HFFc6 (cell line): ENCODE results near the gene C2CD3. TPM values are rescaled to one million over a fixed set of nuclear protein-coding genes. Genes with fewer than 3 reads are reported as not detected.

ENCODE experiments used
- DNase-seq: peaks from one replicate; pipeline ENCODE4 v3.0.0-alpha.2; 2018
- H3K27ac Mint-ChIP-seq: 2 replicates; pipeline ENCODE4 v1.8.0; 2020; ENCODE audit warnings: mild to moderate bottlenecking, mixed read lengths
- H3K27me3 Mint-ChIP-seq: 2 replicates; pipeline ENCODE4 v1.8.0; 2021; ENCODE audit warnings: mild to moderate bottlenecking, moderate library complexity, mixed read lengths; ENCODE audit not compliant: insufficient read depth
- H3K36me3 Mint-ChIP-seq: 2 replicates; pipeline ENCODE4 v1.8.0; 2021; ENCODE audit warnings: low read depth, mixed read lengths
- H3K4me1 Mint-ChIP-seq: 2 replicates; pipeline ENCODE4 v1.8.0; 2020; ENCODE audit warnings: low read depth, mixed read lengths
- H3K4me3 Mint-ChIP-seq: 2 replicates; pipeline ENCODE4 v1.8.0; 2020; ENCODE audit warnings: mild to moderate bottlenecking, moderate library complexity, mixed read lengths
- H3K9me3 Mint-ChIP-seq: 2 replicates; pipeline ENCODE4 v1.8.0; 2020; ENCODE audit warnings: mild to moderate bottlenecking, mixed read lengths
- CTCF ChIP-seq: fragments of 200-600 bp; sonication (generic); IDR thresholded peaks from 2 replicates; pipeline ENCODE4 v1.5.0; 2021; ENCODE audit warnings: antibody characterized with exemption, mild to moderate bottlenecking
- total RNA-seq, 6 experiments: library from RNA; stranded (reverse); fragmentation: NEBNext Ultra II Directional; extraction: Animal tissue kit (Norgen Biotek cat#: 25700); gene quantifications; 2 replicates in 1 of 6; 3 replicates in 5 of 6; pipeline ENCODE4 v1.2.3, GENCODE V29; 2021

The C2CD3 gene
- total RNA-seq, 6 experiments from 2014 or later = 14.6 to 23.0 (median 17.2) TPM

GRCh38 chr11:74175920-74176319 is 5.1 kb upstream of the C2CD3 start:
- Mint-ChIP-seq H3K4me3 (no peak overlapping the region), H3K9me3 (no peaks in the 10 kb centered on the region), H3K27ac (no peak overlapping the region), H3K36me3 (peaks cover 6% of the 10 kb centered on the region; the same call in 1 of the 2 replicates), H3K4me1 (peaks cover 35% of the 10 kb centered on the region), H3K27me3 (no peaks in the 10 kb centered on the region)
- no peak for TF ChIP-seq CTCF
- no peak for DNase-seq

- H3K27me3 Mint-ChIP-seq = no peaks in the 10 kb centered on the region
- peaks cover 11% of the 10 kb centered on the region for H3K4me1 Mint-ChIP-seq
- H3K4me3 Mint-ChIP-seq = no peak overlapping the region
- H3K27ac Mint-ChIP-seq = no peak overlapping the region
- H3K36me3 Mint-ChIP-seq = peaks cover 10% of the 10 kb centered on the region; the same call in 1 of the 2 replicates
- TF ChIP-seq CTCF = no peak
- no peaks in the 10 kb centered on the region for H3K9me3 Mint-ChIP-seq
- no peak for DNase-seq
Measured at GRCh38 chr11:74171997-74172396, 1.2 kb upstream of the C2CD3 start.

- Mint-ChIP-seq H3K27ac (no peak overlapping the region), H3K4me3 (no peak overlapping the region), H3K9me3 (no peaks in the 10 kb centered on the region), H3K4me1 (peaks cover 11% of the 10 kb centered on the region), H3K36me3 (peaks cover 10% of the 10 kb centered on the region; the same call in 1 of the 2 replicates), H3K27me3 (no peaks in the 10 kb centered on the region)
- TF ChIP-seq CTCF = no peak
- DNase-seq = no peak
Measured at GRCh38 chr11:74171630-74171968, 797 bp upstream of the C2CD3 start.

- DNase-seq = no peak
- Mint-ChIP-seq H3K27me3 (no peaks in the 10 kb centered on the region), H3K9me3 (no peaks in the 10 kb centered on the region), H3K4me1 (peaks cover 11% of the 10 kb centered on the region), H3K4me3 (no peak overlapping the region), H3K36me3 (peaks cover 10% of the 10 kb centered on the region; the same call in 1 of the 2 replicates), H3K27ac (no peak overlapping the region)
- TF ChIP-seq CTCF = no peak
Measured at GRCh38 chr11:74169738-74170458, 904 bp downstream of the C2CD3 start.

GRCh38 chr11:74168838-74169237 is 2.0 kb downstream of the C2CD3 start:
- H3K4me1 Mint-ChIP-seq = peaks cover 3% of the 10 kb centered on the region
- H3K27ac Mint-ChIP-seq = no peak overlapping the region
- no peak overlapping the region for H3K4me3 Mint-ChIP-seq
- DNase-seq = no peak
- H3K9me3 Mint-ChIP-seq = no peaks in the 10 kb centered on the region
- no peak for TF ChIP-seq CTCF
- H3K27me3 Mint-ChIP-seq = no peaks in the 10 kb centered on the region
- H3K36me3 Mint-ChIP-seq = peaks cover 9% of the 10 kb centered on the region
